Neutrophil (primary cell): ENCODE measurements around the gene SLC20A1.

Experiments
- H3K27ac ChIP-seq: fragments of 200-600 bp; sonication (generic); 2 replicates; pipeline ENCODE4 v1.5.1; 2016; ENCODE audit warnings: mild to moderate bottlenecking, moderate library complexity
- H3K27me3 ChIP-seq: fragments of 200-600 bp; sonication (generic); 2 replicates; pipeline ENCODE4 v1.6.0; 2016; ENCODE audit warnings: mild to moderate bottlenecking
- H3K36me3 ChIP-seq: fragments of 200-600 bp; sonication (generic); 2 replicates; pipeline ENCODE4 v1.5.1; 2017
- H3K4me1 ChIP-seq, 2 experiments: fragments of 200-600 bp in 1 of 2; sonication (generic) in 1 of 2; 1 replicate in 1 of 2; 2 replicates in 1 of 2; pipeline versions ENCODE4 v1.5.1 to v1.6.1; 2013 to 2016; ENCODE audit warnings: low read depth in 1 of 2, low read length in 1 of 2, mild to moderate bottlenecking in 1 of 2, moderate library complexity in 1 of 2; ENCODE audit not compliant: control insufficient read depth in 1 of 2, insufficient read depth in 1 of 2
- H3K4me3 ChIP-seq, 2 experiments: fragments of 200-600 bp in 1 of 2; sonication (generic) in 1 of 2; 1 replicate in 1 of 2; 2 replicates in 1 of 2; pipeline ENCODE4 v1.5.1; 2013 to 2016; ENCODE audit warnings: low read depth in 1 of 2, low read length in 1 of 2, mild to moderate bottlenecking in 1 of 2, moderate library complexity in 1 of 2
- H3K9me3 ChIP-seq: fragments of 200-600 bp; sonication (generic); 2 replicates; pipeline ENCODE4 v1.5.1; 2016
- TF ChIP-seq, protein P1 (sequence below): fragments of 200-600 bp; sonication (generic); IDR thresholded peaks from 2 replicates; pipeline ENCODE4 v1.5.1; 2016; ENCODE audit warnings: antibody characterized with exemption

The SLC20A1 gene

DNA sequence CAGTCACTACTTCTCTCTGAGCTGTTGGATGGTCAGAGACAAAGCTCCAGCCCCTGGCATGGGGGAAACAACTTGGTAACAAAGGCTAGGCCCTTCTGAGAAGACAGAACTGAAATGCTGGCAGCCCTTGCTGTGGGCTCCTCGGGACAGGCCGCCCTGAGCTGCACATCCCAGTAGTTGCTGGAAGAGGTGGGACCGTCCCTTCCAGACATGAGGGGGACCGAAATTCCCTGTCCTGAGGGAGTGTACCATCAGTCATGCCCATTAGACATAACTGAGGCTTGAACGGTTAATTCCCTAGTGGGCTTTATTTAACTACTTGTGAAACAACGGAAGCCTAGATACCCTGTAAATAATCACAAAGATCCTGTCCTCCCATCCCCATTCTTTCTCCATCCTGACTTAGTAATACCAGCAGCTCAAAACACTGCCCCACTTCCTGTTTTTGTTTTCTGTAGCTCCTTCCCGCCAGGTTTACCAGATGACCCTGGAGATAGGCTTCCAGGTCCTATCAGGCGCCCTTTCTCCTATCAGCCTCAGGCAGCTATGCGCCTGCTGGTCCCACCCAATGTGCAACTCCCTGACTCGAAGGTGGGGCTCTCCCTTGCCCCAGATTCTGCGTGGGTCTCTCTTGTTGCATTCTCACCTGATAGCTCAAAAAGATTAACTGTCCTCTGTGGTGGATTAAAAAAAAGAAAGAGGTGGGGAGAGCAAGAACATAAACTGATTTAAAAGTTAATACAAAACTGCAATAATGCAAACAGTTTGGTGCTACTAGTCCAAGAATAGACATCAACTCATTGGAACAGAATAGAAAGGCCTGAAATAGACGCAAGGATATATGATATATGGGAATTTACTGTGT is 38.0 kb downstream of the SLC20A1 start:
- no peaks in the 10 kb centered on the region for H3K27me3 ChIP-seq
- TF ChIP-seq, protein P1, sequence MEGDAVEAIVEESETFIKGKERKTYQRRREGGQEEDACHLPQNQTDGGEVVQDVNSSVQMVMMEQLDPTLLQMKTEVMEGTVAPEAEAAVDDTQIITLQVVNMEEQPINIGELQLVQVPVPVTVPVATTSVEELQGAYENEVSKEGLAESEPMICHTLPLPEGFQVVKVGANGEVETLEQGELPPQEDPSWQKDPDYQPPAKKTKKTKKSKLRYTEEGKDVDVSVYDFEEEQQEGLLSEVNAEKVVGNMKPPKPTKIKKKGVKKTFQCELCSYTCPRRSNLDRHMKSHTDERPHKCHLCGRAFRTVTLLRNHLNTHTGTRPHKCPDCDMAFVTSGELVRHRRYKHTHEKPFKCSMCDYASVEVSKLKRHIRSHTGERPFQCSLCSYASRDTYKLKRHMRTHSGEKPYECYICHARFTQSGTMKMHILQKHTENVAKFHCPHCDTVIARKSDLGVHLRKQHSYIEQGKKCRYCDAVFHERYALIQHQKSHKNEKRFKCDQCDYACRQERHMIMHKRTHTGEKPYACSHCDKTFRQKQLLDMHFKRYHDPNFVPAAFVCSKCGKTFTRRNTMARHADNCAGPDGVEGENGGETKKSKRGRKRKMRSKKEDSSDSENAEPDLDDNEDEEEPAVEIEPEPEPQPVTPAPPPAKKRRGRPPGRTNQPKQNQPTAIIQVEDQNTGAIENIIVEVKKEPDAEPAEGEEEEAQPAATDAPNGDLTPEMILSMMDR, result no peak
- peaks cover 67 to 72% of the 10 kb centered on the region in 2 experiments for H3K4me1 ChIP-seq
- H3K36me3 ChIP-seq, result peaks cover 20% of the 10 kb centered on the region
- H3K9me3 ChIP-seq, result no peaks in the 10 kb centered on the region
- H3K4me3 ChIP-seq, result no peak overlapping the region
- H3K27ac ChIP-seq, result peak overlapping the region; percentile 23

DNA sequence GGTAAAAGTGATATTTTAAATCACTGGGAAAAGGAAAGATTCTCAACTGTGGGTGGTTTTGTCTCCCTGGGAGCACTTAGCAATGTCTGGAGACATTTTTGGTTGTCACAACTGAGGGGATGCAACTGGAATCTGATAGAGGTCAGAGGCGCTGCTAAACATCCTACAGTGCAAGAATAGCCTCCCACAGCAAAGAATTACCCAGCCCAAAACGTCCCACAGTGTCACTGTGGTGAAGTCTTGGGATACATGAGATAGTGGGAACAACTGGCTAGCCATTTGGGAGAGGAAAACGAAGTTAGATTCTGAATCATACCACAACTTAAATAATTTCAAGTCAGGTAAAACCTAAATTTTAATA is 38.7 kb downstream of the SLC20A1 start:
- H3K4me1 ChIP-seq, result peaks cover 67 to 73% of the 10 kb centered on the region in 2 experiments
- H3K9me3 ChIP-seq, result no peaks in the 10 kb centered on the region
- H3K36me3 ChIP-seq, result peaks cover 20% of the 10 kb centered on the region
- no peaks in the 10 kb centered on the region for H3K27me3 ChIP-seq
- no peak overlapping the region for H3K4me3 ChIP-seq
- TF ChIP-seq, protein P1, result no peak
- peak overlapping the region; percentile 23 for H3K27ac ChIP-seq

DNA sequence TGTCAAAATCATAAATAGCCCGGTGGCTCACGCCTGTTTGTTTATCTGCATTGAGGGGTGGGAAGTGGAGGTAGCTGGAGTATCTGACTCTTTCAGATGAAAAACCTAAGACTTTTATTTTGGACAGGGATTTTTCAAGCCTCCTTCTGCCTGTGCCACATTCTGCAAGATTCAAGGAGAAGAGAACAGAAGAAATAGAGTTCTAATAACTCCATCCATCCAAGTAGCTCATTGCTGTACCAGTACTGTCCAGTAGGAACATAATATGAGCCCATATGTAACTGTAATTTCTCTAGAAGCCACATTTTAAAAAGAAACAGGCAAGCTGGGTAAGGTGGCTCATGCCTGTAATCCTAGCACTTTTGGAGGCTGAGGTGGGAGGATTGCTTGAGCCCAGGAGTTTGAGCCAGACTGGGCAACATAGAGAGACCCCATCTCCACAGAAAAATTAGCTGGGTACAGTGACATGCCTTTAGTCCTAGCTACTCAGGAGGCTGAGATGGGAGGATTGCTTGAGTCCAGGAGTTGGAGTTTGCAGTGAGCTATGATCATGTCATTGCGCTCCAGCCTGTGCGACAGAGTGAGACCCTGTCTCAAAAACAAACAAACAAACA is 39.6 kb downstream of the SLC20A1 start:
- no peaks in the 10 kb centered on the region for H3K9me3 ChIP-seq
- H3K27me3 ChIP-seq, result no peaks in the 10 kb centered on the region
- peak overlapping the region; percentile 23 for H3K27ac ChIP-seq
- no peak overlapping the region for H3K4me3 ChIP-seq
- TF ChIP-seq, protein P1, result no peak
- H3K4me1 ChIP-seq, result peaks cover 69 to 70% of the 10 kb centered on the region in 2 experiments
- H3K36me3 ChIP-seq, result peaks cover 10% of the 10 kb centered on the region

DNA sequence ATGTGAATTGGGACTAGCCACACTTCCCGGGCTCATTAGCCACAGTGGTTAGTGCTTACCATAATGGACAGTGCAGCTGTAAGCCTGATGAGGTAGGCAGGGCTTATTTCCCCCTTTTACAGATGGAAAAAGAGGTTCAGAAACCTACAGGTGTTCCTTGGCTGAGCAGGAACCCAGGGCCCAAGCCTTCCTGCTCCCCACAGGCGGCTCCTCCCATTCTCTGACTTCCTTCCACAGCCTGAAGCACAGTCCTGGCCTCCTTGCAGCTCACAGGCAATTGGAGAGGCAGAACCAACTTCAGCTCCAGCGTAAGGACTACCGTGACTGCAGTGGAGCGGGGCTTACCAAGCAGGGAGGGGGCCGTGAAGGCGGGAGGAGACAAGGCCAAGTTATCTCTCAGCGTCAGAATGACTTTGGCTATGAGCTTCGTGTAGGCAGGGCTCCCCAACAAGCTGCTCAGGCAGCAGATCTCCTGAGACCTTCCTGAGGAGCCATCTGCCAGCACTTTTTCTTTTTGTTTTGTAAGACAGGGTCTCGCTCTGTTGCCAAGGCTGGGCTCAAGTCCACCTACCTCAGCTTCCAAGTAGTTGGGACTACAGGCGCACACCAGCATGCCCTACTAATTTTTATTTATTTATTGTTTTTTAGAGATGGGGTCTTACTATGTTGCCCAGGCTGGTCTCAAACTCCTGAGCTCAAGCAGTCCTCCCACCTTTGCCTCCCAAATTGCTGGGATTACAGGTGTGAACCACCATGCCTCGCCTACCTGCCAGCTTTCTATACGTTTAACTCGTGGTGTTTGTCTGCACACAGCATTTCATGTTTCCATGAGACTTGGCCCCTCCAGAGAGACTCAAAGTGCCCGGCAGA is 40.8 kb downstream of the SLC20A1 start:
- TF ChIP-seq, protein P1, result no peak
- Histone ChIP-seq H3K4me3 (no peak overlapping the region), H3K9me3 (no peaks in the 10 kb centered on the region), H3K27me3 (no peaks in the 10 kb centered on the region), H3K36me3 (no peaks in the 10 kb centered on the region), H3K27ac (peak overlapping the region; percentile 60), H3K4me1 (peaks cover 67 to 69% of the 10 kb centered on the region in 2 experiments)

DNA sequence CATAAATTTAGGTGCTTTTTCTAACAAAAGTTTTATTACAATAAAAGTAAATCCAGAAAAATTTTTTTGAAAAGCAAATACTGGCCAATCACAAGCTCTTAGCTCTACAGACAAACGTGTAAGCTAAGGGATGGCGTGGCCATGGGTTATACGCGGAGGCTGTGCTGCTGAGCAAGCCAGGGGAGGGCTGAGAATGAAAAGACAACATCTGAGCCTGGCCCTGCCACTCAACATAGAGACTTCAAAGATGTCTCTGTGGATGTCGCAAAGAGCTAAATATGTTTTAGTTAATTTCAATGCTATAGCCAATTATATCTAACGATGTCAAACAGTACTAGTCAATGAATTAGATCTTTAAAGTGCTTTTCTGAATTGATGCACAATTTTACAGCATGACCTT is 41.8 kb downstream of the SLC20A1 start:
- TF ChIP-seq, protein P1, result no peak
- H3K27me3 ChIP-seq, result no peaks in the 10 kb centered on the region
- no peaks in the 10 kb centered on the region for H3K36me3 ChIP-seq
- H3K27ac ChIP-seq, result no peak overlapping the region
- peaks cover 67 to 69% of the 10 kb centered on the region in 2 experiments for H3K4me1 ChIP-seq
- H3K4me3 ChIP-seq, result no peak overlapping the region
- no peaks in the 10 kb centered on the region for H3K9me3 ChIP-seq
